Measurements from ENCODE around the gene LRFN2. TPM values are rescaled to one million over a fixed set of nuclear protein-coding genes. Genes with fewer than 3 reads are reported as not detected.

LRFN2 gene
- total RNA-seq, 6 donors from 2014 or later, result 0.06 to 0.20 TPM; not detected in 4

- WGBS, 2 donors, result 68 to 76% methylated on average over 1 of the region's 1 CpG
- Histone ChIP-seq H3K9me3 (no peaks in the 10 kb centered on the region), H3K27ac (no peak overlapping the region), H3K4me1 (no peaks in the 10 kb centered on the region), H3K4me3 (no peak overlapping the region), H3K27me3 (no peaks in the 10 kb centered on the region), H3K36me3 (no peaks in the 10 kb centered on the region)
- ATAC-seq (ENCODE audit: low FRiP score in 2 of 2) (no peak), DNase-seq (no peak)
- TF ChIP-seq EP300 (IDR thresholded peaks at IDR 0.05) (no peak), POLR2A (IDR thresholded peaks at IDR 0.05) (no peak), CTCF (IDR thresholded peaks at IDR 0.05) (no peak), POLR2AphosphoS5 (IDR thresholded peaks at IDR 0.05) (no peak)
These were observed 211.0 kb downstream of the LRFN2 start for GRCh38 chr6:40376113-40376650.

- Histone ChIP-seq H3K4me1 (no peaks in the 10 kb centered on the region), H3K27me3 (no peaks in the 10 kb centered on the region), H3K36me3 (no peaks in the 10 kb centered on the region), H3K27ac (no peak overlapping the region), H3K9me3 (no peaks in the 10 kb centered on the region), H3K4me3 (no peak overlapping the region)
- DNase-seq (no peak), ATAC-seq (ENCODE audit: low FRiP score in 2 of 2) (no peak)
- no peak for TF ChIP-seq CTCF (IDR thresholded peaks at IDR 0.05)
- no peak for TF ChIP-seq EP300 (IDR thresholded peaks at IDR 0.05)
- no peak for TF ChIP-seq POLR2A (IDR thresholded peaks at IDR 0.05)
- no peak for TF ChIP-seq POLR2AphosphoS5 (IDR thresholded peaks at IDR 0.05)
These were observed 213.9 kb downstream of the LRFN2 start for GRCh38 chr6:40373267-40373666.

DNA sequence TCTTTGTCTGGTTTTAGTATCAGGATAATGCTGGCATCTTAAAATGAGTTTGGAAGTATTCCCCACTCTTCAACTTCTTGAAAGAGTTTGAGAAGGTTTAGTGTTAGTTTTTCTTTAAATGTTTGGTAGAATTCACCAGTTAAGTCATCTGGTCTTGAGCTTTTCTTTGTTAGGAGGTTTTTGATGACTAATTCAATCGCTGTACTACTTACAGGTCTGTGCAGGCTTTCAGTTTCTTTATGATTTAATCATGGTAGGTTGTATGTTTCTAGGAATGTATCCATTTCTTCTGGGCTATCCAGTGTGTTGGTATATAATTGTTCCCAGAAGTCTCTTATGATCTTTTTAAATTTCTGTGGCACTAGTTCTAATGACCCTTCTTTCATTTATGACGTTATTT, 215.5 kb downstream of the LRFN2 start:
- TF ChIP-seq EP300 (IDR thresholded peaks at IDR 0.05) (no peak), POLR2AphosphoS5 (IDR thresholded peaks at IDR 0.05) (no peak), CTCF (IDR thresholded peaks at IDR 0.05) (no peak), POLR2A (IDR thresholded peaks at IDR 0.05) (no peak)
- no peaks in the 10 kb centered on the region for H3K4me1 ChIP-seq
- H3K4me3 ChIP-seq, result no peak overlapping the region
- H3K36me3 ChIP-seq, result no peaks in the 10 kb centered on the region
- no peak overlapping the region for H3K27ac ChIP-seq
- H3K9me3 ChIP-seq, result peaks cover 0 to 1% (median 0%) of the 10 kb centered on the region in 4 donors
- ATAC-seq (ENCODE audit: low FRiP score in 2 of 2), result no peak
- no peaks in the 10 kb centered on the region for H3K27me3 ChIP-seq
- 72 to 79% methylated on average over 2 of the region's 2 CpGs for WGBS, 2 donors
- DNase-seq, result no peak

DNA sequence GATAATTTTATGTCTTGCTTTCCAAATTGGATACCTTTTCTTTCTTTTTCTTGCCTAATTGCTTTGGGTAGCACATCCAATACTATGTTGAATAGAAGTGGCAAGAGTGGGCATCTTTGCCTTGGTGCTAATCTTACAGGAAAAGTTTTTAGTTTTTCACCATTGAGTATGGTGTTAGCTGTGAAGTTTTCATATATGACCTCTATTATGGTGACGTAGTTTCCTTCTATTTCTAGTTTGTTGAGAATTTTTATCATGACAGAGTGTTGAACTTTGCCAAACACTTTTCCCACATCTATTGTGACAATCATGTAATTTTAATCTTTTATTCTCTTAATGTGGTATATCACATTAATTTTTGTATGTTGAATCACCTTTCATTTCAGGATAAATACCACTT, 216.1 kb downstream of the LRFN2 start:
- DNase-seq, result no peak
- H3K4me3 ChIP-seq, result no peak overlapping the region
- no peaks in the 10 kb centered on the region for H3K4me1 ChIP-seq
- 90 to 91% methylated on average over 1 of the region's 1 CpG for WGBS, 2 donors
- no peak overlapping the region for H3K27ac ChIP-seq
- TF ChIP-seq CTCF (IDR thresholded peaks at IDR 0.05) (no peak), POLR2A (IDR thresholded peaks at IDR 0.05) (no peak), EP300 (IDR thresholded peaks at IDR 0.05) (no peak), POLR2AphosphoS5 (IDR thresholded peaks at IDR 0.05) (no peak)
- H3K36me3 ChIP-seq, result no peaks in the 10 kb centered on the region
- H3K27me3 ChIP-seq, result no peaks in the 10 kb centered on the region
- no peak for ATAC-seq (ENCODE audit: low FRiP score in 2 of 2)
- peaks cover 0 to 5% (median 2%) of the 10 kb centered on the region in 4 donors for H3K9me3 ChIP-seq

GRCh38 chr6:40369891-40370290, 217.3 kb downstream of the LRFN2 start:
- no peak for DNase-seq
- WGBS, 2 donors, result 14 to 22% methylated on average over 1 of the region's 1 CpG

More at GRCh38 chr6:40369891-40370290, 217.3 kb downstream of the LRFN2 start:
- Histone ChIP-seq H3K4me1 (no peaks in the 10 kb centered on the region), H3K4me3 (no peak overlapping the region), H3K27ac (no peak overlapping the region), H3K9me3 (peaks cover 0 to 5% (median 2%) of the 10 kb centered on the region in 4 donors), H3K36me3 (no peaks in the 10 kb centered on the region), H3K27me3 (no peaks in the 10 kb centered on the region)
- no peak for ATAC-seq (ENCODE audit: low FRiP score in 2 of 2)
- TF ChIP-seq POLR2AphosphoS5 (IDR thresholded peaks at IDR 0.05) (no peak), CTCF (IDR thresholded peaks at IDR 0.05) (no peak), EP300 (IDR thresholded peaks at IDR 0.05) (no peak), POLR2A (IDR thresholded peaks at IDR 0.05) (no peak)
